ENCODE results near the gene ITGB1.

GRCh38 chr10:32940321-32941301 lies 17.4 kb downstream of the ITGB1 start:
- TF ChIP-seq KDM5A (IDR thresholded peaks at IDR 0.05; ENCODE audit: low read length) (no peak), ATF3 (IDR thresholded peaks at IDR 0.05; ENCODE audit: insufficient read depth, low read depth, low read length) (no peak), POLR2A (IDR thresholded peaks at IDR 0.05; ENCODE audit: control extremely low read depth in 1 of 2, low read depth in 2 of 2, low read length in 2 of 2) (no peak), POLR2AphosphoS5 (IDR thresholded peaks at IDR 0.05; ENCODE audit: low read depth, low read length) (no peak), ZNF274 (IDR thresholded peaks at IDR 0.05; ENCODE audit: borderline replicate concordance, extremely low read depth, low read length) (no peak), EZH2 (IDR thresholded peaks at IDR 0.05; ENCODE audit: low read depth, low read length, severe bottlenecking) (no peak), SP4 (IDR thresholded peaks at IDR 0.05; ENCODE audit: low read length) (no peak), SP1 (IDR thresholded peaks at IDR 0.05; ENCODE audit: low read depth, low read length) (no peak), GTF2F1 (IDR thresholded peaks at IDR 0.05; ENCODE audit: borderline replicate concordance, low read depth, low read length) (no peak), RNF2 (IDR thresholded peaks at IDR 0.05; ENCODE audit: borderline replicate concordance, low read depth, low read length, missing control alignments, poor library complexity, severe bottlenecking) (no peak), SUZ12 (IDR thresholded peaks at IDR 0.05; ENCODE audit: low read length) (no peak)
- TF ChIP-seq, protein P1, sequence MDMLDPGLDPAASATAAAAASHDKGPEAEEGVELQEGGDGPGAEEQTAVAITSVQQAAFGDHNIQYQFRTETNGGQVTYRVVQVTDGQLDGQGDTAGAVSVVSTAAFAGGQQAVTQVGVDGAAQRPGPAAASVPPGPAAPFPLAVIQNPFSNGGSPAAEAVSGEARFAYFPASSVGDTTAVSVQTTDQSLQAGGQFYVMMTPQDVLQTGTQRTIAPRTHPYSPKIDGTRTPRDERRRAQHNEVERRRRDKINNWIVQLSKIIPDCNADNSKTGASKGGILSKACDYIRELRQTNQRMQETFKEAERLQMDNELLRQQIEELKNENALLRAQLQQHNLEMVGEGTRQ (IDR thresholded peaks at IDR 0.05; ENCODE audit: low read length), result no peak
- TF ChIP-seq, protein P2, sequence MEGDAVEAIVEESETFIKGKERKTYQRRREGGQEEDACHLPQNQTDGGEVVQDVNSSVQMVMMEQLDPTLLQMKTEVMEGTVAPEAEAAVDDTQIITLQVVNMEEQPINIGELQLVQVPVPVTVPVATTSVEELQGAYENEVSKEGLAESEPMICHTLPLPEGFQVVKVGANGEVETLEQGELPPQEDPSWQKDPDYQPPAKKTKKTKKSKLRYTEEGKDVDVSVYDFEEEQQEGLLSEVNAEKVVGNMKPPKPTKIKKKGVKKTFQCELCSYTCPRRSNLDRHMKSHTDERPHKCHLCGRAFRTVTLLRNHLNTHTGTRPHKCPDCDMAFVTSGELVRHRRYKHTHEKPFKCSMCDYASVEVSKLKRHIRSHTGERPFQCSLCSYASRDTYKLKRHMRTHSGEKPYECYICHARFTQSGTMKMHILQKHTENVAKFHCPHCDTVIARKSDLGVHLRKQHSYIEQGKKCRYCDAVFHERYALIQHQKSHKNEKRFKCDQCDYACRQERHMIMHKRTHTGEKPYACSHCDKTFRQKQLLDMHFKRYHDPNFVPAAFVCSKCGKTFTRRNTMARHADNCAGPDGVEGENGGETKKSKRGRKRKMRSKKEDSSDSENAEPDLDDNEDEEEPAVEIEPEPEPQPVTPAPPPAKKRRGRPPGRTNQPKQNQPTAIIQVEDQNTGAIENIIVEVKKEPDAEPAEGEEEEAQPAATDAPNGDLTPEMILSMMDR (IDR thresholded peaks at IDR 0.05; ENCODE audit: control extremely low read depth in 1 of 3, insufficient read depth in 1 of 3, low read depth in 1 of 3, low read length in 3 of 3), result no peak
- TF ChIP-seq, protein P3, sequence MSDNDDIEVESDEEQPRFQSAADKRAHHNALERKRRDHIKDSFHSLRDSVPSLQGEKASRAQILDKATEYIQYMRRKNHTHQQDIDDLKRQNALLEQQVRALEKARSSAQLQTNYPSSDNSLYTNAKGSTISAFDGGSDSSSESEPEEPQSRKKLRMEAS (IDR thresholded peaks at IDR 0.05), result no peak

All from H1 (cell line).